ENCODE results near the gene SEPTIN2.
A peak's percentile ranks its signal among the peaks of the same experiment; 100 is the strongest.
"Not testable (repeated sequence)": the region's sequence is repeated elsewhere in the genome, so short reads cannot be mapped to it uniquely, and the experiment has no call there.

SEPTIN2 gene

DNA sequence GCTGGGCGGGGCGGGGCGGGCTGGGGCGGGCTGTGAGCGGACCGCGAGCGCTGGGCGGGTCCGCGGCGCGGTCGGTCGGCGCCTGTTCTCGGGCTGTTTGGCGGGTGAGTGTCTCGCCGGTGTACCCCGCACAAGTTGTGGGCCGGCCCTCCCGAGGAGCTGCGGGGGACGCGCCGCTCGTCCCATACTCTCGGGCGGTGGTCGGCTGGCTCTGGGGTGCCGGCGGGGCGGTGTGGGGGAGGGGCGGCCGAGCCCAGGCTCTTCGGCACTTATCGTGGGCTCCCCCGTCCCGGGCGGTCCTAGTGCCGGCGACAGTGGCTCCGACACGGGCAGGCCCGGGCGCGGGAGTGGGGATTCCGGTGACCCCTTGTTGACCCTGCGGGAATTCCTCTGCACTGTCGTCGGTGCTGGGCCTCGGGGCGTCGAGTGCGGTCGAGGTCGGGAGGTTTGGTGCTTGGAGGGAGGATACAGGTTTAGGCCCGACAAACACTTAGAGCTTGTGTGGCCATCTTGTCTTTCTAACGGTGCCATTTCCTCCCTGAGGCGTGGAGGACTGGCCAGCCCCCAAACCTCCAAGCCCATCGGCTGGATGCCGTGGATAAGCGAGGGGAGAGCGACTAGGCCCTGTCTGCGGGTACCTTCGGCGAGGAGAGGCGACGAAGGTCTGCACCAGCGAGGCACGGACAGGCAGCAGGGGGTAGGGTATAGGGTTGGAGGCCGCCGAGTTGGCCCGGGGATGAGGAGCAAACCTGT lies at the start of gene SEPTIN2:
SEPTIN2 (plus strand) TSS at position 47 of the 753 bp plus-strand sequence. CDS start 8,308 bp downstream, outside the sequence.
- DNase-seq, result peak in 1 of 2 donors; percentile 85

DNA sequence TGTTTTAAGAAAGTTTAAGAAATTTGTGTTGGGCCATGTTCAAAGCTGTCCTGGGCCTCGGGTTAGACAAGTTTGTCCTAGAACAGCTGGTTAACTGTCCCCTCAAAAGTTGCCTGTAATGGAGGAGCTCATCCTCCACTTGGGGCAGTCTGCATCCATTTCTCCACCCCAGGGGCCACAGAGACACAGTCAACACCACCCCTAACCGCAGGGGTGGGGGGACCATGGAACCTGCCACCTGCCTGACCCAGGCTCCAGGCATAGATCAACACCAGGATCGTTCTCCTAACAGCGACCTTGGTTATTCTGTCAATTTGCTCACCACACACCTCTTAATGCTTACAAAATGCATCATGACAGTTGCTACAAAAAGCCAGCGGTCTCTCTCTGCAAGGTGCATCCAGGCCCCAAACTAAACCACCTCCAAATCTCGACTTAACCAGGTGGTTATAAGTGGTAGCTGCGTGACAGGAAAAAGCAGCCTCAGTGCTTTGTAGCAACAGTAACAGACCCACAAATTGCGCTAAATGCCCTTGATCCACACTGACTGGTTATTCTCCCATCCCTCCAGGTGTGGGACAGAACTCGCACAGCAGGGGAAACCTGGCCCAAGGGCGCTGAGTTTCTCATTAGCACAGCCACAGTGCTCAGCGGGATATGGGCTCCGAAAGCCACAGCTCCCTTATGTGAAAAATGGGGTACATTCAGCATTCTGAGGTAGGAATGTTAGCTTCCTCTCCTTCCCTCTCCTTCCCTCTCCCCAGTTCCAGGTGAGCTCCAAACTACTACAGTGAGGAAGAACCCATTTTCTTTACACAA lies 48.3 kb upstream of the SEPTIN2 start:
- DNase-seq, result no peak

DNA sequence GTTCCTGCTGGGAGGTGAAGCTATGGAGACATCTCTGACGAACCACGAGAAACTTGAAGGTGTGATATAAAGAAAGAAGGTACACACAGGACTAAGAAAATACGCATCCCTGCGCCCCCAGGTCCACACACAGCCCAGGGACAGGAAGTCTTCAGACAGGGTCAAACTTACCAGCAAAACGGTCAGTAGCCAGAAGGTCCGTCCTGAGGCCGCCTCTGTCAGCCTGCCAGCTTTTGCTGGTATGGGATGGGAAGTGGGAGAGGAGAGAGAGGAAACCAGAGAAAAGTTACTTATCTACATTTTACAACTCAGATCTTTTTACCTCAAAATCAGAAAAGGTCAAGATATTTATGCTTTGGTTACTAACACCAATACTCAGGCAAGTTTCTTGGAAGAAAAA lies 47.4 kb upstream of the SEPTIN2 start:
- no peak for DNase-seq

DNA sequence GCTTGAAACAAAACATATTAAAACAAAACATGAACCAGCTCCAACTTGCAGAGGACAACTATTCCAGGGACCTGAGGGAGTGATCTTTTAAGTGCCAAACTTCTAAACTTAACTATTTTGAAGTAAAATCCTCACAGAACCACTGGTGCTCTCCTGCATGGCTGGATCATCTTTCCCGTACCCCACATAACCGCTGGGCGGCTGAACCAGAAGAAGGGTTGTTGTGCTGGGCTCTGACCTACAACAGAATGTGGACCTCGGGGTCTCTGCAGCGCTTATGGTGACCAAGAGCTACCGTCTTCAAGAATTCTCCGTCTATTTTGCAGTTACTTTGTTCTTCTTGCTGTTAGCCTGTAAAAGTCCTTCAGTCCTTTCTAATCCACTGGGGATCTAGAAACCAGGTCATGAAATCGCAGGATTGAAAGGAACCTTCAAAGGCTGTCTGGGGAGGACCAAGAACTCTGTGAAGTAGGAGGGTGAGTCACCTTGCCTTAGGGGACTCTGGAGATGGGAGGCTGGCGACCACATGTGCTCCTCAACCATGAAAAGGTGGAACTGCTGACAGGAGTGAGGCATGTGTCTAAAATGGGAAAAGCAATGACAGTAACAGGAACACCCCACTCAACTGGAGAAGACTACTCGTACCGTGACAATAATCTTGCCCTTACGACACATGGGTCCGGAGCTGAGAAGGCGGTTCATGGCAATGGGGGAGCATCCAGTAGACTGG lies 46.8 kb upstream of the SEPTIN2 start:
- DNase-seq, result no peak

DNA sequence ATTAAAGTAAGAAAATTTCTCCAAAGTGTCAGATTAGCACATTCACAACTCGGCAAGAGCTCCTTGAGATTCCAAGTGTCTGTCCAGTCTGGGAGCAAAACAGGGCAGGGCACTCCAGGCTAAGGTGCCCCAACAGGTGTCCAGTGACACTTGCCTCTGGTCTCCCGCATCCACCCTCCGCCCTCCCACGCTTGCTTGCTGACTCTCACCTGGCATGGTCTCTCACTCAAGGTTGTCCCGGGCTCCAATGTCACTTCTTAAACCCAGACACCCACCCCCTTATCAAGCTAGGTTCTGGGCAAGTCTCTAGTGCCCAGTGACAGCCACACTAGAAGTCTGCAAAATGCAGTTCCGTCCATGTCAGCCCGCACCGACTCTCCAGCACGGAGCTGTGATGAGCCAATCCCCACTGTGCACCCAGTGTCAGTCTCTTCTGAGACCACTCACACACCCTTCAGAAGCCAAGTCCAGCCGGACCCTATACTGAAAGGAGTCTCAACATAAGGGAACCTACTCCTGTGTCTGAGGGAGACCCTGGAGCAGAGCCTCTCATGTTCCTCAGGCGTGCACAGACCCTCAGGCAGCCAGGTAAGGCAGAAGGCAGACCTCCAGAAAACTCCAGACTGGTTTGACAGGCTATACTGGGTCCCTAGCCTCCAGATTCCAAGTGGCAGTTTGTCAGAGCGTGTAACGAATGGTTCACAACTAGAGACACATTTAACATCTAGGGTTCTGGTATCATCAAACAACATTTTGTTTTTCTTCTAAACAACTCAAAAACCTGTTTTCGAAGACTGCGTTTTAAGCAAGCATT lies 45.8 kb upstream of the SEPTIN2 start:
- no peak for DNase-seq

DNA sequence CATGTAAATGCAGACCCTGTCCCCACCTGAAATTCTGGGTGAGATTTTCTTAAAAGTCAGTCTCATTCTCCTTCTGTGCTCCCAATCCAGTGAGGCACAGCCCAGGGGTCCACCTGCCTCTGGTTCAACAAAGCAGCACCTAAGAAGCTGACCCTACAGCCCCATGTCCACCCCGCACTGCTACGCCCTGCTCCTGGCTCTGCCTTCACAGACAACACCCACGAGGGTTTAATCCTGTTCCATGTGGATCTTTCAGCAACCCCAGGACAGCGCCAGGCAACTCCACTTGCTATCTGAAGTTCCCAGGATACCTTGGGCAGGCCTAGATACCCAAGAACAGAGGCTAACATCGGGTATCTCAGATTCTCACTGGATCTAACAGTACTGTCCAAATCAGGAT lies 45.2 kb upstream of the SEPTIN2 start:
- DNase-seq, result no peak

- DNase-seq, result peak; percentile 47 to 72
These were observed 43.9 kb upstream of the SEPTIN2 start for GRCh38 chr2:241271706-241272302.

GRCh38 chr2:241272303-241273209 lies 43.2 kb upstream of the SEPTIN2 start:
- peak; percentile 8 to 53 for DNase-seq

DNA sequence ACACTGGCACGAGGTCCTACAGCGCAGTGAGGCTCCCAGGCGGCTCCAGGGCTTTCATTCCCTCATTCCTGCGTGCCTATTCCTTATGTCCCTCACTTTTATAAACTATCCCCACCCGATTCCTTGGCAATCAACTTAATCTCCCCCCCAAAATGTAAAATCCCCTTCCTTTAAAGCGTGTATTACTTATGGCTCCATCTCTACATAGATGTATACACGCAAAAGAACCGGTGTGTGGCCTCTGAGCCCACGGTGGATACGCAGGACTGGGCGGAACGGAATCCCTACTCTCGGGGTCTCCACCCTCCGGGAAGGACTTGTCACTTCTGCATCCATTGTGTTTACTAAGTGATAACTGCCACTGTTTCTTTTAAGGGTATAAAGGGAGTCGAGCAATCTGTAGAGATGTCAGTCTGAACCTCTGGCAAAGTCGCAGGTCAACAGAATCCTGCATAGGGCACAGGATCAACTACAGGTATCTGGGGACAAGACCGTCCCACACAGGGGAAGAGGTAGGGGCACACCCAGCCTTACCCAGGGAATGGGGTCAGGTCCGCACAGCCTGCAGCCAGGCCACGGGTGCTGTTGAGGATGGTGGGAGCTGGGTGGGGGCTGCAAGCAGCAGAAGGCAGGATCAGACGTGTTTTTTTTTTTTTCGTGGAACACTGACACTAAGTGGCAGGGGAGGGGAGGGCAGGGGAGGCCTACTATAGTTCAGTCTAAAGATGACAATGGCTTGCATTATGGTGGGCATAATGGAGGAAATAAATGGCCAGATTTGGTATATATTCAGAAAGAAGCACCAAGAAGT lies 42.3 kb upstream of the SEPTIN2 start:
- no peak for DNase-seq

GRCh38 chr2:241274127-241274526 lies 41.6 kb upstream of the SEPTIN2 start:
- DNase-seq, result no peak

DNA sequence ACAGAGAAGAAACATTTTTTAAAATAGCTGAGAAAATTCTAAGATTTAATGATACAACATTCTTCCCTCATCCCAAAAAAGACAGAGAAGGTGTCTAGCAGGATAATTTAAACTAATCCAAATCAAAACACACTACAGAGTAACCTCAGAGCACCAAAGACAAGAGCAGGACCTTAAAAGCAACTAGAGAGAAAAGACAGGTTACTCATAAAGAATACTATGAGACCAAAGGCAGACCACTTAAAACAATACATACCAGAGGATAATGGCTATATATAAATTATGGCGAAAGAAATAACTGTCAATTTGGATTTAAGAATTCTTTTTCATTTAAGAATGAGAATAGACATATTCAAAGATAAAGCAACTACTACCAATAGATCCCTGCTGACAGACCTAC lies 40.2 kb upstream of the SEPTIN2 start:
- DNase-seq, result no peak

- DNase-seq, result no peak
These were observed 39.8 kb upstream of the SEPTIN2 start for GRCh38 chr2:241275910-241276309.

DNA sequence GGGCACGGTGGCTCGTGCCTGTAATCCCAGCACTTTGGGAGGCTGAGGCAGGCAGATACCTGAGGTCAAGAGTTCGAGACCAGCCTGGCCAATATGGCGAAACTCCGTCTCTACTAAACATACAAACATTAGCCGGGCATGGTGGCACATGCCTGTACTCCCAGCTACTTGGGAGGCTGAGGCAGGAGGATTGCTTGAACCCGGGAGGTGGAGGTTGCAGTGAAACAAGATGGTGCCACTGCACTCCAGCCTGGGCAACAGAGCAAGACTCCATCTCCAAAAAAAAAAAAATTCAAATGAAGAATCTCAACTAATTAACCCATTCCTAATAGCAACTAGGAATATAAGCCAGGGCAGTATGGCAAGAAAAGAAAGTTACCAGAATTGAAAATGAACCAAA lies 37.4 kb upstream of the SEPTIN2 start:
- not testable (repeated sequence) for DNase-seq

GRCh38 chr2:241279413-241279812 lies 36.3 kb upstream of the SEPTIN2 start:
- no peak for DNase-seq

- no peak for DNase-seq
These were observed 35.9 kb upstream of the SEPTIN2 start for GRCh38 chr2:241279828-241280227.

- no peak for DNase-seq
These were observed 35.4 kb upstream of the SEPTIN2 start for GRCh38 chr2:241280291-241280690.

- DNase-seq, result no peak
These were observed 33.2 kb upstream of the SEPTIN2 start for GRCh38 chr2:241282555-241282954.

DNA sequence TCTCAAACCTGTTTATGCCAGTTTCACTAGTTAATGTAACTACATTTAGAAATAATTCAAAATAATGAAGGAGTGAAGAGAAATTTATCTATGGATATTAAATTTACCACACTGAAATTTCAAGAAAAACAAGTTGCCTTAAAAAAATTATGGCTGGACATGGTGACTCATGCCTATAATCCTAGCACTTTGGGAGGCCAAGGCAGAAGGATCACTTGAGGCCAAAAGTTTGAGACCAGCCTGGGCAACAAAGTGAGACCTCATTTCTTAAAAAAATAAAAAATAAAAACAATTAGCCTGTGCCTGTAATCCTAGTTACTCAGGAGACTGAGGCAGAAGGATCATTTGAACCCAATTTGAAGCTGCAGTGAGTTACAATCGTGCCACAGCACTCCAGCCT lies 30.1 kb upstream of the SEPTIN2 start:
- DNase-seq, result no peak

DNA sequence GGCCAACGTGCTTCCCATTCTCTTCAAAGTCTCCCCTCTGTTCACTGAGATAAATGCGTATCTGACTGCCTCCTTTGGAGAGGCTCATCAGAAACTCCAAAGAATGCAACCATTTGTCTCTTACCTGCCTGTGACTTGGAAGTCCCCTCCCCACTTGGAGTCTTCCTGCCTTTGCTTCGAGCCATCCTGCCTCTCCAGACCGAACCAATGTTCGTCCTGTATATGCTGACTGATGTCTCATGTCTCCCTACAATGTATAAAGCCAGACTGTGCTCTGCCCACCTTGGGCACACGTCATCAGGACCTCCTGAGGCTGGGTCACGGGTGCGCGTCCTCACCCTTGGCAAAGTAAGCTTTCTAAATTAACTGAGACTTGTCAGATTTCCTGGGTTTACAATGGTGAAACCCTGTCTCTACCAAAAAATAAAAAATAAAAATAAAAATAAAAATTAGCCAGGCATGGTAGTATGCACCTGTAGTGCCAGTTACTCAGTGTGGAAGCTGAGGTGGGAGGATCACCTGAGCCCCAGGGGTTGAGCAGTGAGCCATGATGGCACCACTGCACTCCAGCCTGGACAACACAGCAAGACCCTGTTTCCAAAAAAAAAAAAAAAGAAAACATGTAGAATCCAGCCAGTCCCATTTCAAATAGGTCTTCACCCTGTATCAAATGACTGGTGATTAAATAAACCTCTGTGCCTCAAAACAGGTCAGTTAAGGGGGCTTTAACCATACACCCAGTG lies 29.2 kb upstream of the SEPTIN2 start:
- DNase-seq, result no peak

Data from hippocampal formation (tissue), 2 donors.